PC-3 (cell line): ENCODE data around the gene CEACAM6.
"Not testable (repeated sequence)": the region's sequence is repeated elsewhere in the genome, so short reads cannot be mapped to it uniquely, and the experiment has no call there.

ENCODE experiments used
- CTCF ChIP-seq: fragments of 300-600 bp; sonication (generic); conservative IDR thresholded peaks from 2 replicates; pipeline ENCODE4 v1.5.1; 2017; ENCODE audit warnings: antibody characterized with exemption, low read depth, mild to moderate bottlenecking, low read length
- EZH2 ChIP-seq: fragments of 300-600 bp; sonication (generic); IDR thresholded peaks from one replicate; pipeline ENCODE4 v1.6.1; 2017; ENCODE audit warnings: antibody characterized with exemption, mild to moderate bottlenecking, low read length; ENCODE audit not compliant: unreplicated experiment
- EZH2phosphoT487 ChIP-seq: fragments of 300-600 bp; sonication (generic); IDR thresholded peaks from 2 replicates; pipeline ENCODE4 v1.6.1; 2018; ENCODE audit warnings: mild to moderate bottlenecking, antibody characterized with exemption, low read length, borderline replicate concordance

DNA sequence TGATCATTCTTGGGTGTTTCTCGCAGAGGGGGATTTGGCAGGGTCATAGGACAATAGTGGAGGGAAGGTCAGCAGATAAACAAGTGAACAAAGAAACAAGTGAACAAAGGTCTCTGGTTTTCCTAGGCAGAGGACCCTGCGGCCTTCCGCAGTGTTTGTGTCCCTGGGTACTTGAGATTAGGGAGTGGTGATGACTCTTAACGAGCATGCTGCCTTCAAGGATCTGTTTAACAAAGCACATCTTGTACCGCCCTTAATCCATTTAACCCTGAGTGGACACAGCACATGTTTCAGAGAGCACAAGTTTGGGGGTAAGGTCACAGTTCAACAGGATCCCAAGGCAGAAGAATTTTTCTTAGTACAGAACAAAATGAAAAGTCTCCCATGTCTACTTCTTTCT, 12.8 kb downstream of the CEACAM6 start:
- TF ChIP-seq EZH2, CTCF, EZH2phosphoT487: not testable (repeated sequence)
